SU-DHL-6 (cell line): ENCODE results near the gene TICRR.

Experiments used
- EZH2phosphoT487 ChIP-seq: fragments of 200-600 bp; sonication (generic), shearing (Covaris generic); conservative IDR thresholded peaks from 2 replicates; pipeline ENCODE4 v1.6.1; 2018; ENCODE audit warnings: mild to moderate bottlenecking, antibody characterized with exemption, low read length, moderate library complexity, mixed read lengths
- TF ChIP-seq, protein P1 (sequence below): fragments of 200-600 bp; sonication (generic); IDR thresholded peaks from one replicate; pipeline ENCODE4 v1.5.1; 2017; ENCODE audit warnings: antibody characterized with exemption, mild to moderate bottlenecking, low read length, moderate library complexity; ENCODE audit not compliant: insufficient read depth, poor library complexity, severe bottlenecking

DNA sequence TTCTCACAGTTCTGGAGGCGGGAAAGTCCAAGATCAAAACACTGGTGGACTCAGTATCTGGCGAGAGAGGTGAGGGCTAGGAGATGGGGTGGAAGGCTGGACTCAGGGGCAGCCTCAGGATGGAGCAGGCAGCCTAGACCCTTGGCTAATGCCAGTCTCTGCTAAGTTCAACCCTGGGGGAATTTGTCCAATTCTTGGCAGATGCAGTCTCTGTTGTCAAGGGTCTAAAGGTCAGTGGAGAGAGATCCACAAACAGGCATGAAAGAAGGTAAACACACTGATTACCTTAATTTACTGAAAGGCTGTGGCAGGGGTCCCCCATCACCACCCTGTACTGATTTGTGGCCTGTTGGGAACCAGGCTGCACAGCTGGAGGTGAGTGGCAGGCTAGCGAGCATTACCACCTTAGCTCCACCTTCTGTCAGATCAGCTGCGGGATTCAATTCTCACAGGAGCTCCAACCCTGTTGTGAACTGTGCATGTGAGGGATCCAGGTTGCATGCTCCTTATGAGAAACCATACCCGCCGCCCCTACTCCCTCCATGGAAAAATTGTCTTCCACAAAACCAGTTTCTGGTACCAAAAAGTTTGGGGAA, 46.4 kb upstream of the TICRR start:
- TF ChIP-seq, protein P1, sequence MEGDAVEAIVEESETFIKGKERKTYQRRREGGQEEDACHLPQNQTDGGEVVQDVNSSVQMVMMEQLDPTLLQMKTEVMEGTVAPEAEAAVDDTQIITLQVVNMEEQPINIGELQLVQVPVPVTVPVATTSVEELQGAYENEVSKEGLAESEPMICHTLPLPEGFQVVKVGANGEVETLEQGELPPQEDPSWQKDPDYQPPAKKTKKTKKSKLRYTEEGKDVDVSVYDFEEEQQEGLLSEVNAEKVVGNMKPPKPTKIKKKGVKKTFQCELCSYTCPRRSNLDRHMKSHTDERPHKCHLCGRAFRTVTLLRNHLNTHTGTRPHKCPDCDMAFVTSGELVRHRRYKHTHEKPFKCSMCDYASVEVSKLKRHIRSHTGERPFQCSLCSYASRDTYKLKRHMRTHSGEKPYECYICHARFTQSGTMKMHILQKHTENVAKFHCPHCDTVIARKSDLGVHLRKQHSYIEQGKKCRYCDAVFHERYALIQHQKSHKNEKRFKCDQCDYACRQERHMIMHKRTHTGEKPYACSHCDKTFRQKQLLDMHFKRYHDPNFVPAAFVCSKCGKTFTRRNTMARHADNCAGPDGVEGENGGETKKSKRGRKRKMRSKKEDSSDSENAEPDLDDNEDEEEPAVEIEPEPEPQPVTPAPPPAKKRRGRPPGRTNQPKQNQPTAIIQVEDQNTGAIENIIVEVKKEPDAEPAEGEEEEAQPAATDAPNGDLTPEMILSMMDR, result no peak
- no peak for TF ChIP-seq EZH2phosphoT487
